Activated naive CD4-positive, alpha-beta T cell treated with anti-CD3 and anti-CD28 coated beads for 36 hours (primary cell): Measurements from ENCODE around the gene FYCO1. TPM values are rescaled to one million over a fixed set of nuclear protein-coding genes. Genes with fewer than 3 reads are reported as not detected.
A peak's percentile ranks its signal among the peaks of the same experiment; 100 is the strongest.

ENCODE experiments used
- CTCF ChIA-PET: fragments of 350-600 bp; sonication (Branson Sonifier 250); formaldehyde crosslinking; loops from one replicate; lab custom pipeline; 2021; ENCODE audit warnings: antibody characterized with exemption; lab: Charles Lee
- DNase-seq: peaks from one replicate; pipeline ENCODE4 v3.0.0-alpha.2; 2020
- H3K27ac Mint-ChIP-seq: one replicate; pipeline ENCODE4 v1.8.0; 2021; ENCODE audit warnings: mild to moderate bottlenecking, mixed read lengths
- H3K27me3 Mint-ChIP-seq: one replicate; pipeline ENCODE4 v1.8.0; 2021; ENCODE audit warnings: low read depth, mixed read lengths
- H3K36me3 Mint-ChIP-seq: one replicate; pipeline ENCODE4 v1.8.0; 2021; ENCODE audit warnings: low read depth, mixed read lengths
- H3K4me1 Mint-ChIP-seq: one replicate; pipeline ENCODE4 v1.8.0; 2021; ENCODE audit warnings: low read depth, mixed read lengths
- H3K4me3 Mint-ChIP-seq: one replicate; pipeline ENCODE4 v1.8.0; 2021; ENCODE audit warnings: mild to moderate bottlenecking, moderate library complexity, mixed read lengths
- H3K9me3 Mint-ChIP-seq: one replicate; pipeline ENCODE4 v1.8.0; 2021; ENCODE audit warnings: mixed read lengths
- intact Hi-C: fragments of 100-400 bp; cut with micrococcal nuclease; formaldehyde crosslinking; loops from one replicate; pipeline ENCODE4 v1.15.1; 2023
- total RNA-seq, 2 experiments: library from RNA; stranded (reverse); gene quantifications; one replicate each; pipeline ENCODE4 v1.2.3, GENCODE V29; 2021

The FYCO1 gene
- total RNA-seq, 2 experiments from 2014 or later = 10.2 to 10.5 TPM

DNA sequence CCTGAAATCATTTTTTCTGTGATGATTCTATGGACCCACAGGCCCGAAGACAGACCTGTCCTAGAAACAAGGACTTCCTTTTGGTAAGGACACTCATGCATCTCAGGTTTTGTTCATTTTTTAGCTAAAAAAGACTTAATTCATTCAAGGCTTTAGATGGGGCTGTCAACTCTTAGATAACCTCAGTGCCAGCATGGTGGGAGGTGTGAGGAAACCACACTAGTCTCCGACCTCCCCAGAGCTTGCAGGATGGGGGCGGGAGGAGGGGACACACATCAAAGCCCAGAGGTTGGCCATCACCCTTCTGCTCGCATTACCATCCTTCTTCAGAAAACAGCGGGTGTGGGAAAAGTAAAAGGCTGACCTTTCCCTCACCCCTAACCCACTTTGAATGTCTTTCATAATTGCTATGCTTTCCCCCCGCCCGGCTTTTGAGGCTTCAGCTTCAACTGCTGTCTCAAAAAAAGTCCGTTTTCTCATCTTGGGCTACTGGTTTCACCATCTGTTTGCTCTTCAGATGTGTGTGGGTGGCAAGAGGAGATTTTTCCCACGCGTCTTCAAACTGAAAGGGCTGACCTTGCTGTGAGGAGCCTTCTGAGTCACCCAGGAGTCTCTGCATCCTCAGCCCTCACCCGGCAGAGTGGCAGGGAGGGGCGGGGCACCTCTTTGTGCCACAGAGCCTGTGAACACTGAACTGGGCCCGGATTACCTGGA is 79.9 kb downstream of the FYCO1 start:
- no peaks in the 10 kb centered on the region for H3K9me3 Mint-ChIP-seq
- H3K4me3 Mint-ChIP-seq = no peak overlapping the region
- H3K4me1 Mint-ChIP-seq = peaks cover 24% of the 10 kb centered on the region
- peak; percentile 83 for DNase-seq
- peaks cover 6% of the 10 kb centered on the region for H3K36me3 Mint-ChIP-seq
- H3K27ac Mint-ChIP-seq = no peak overlapping the region
- CTCF ChIA-PET = interaction anchor here (0.8 kb wide), 1 partner anchor 11 kb away, joined by 5 read pairs; no protein-coding TSS in a partner anchor
- H3K27me3 Mint-ChIP-seq = peaks cover 7% of the 10 kb centered on the region
- intact Hi-C loops = loop anchor here (1.0 to 10.0 kb wide), 5 partner anchors 54 to 403 kb away; partner anchors contain the start of genes LIMD1 and LZTFL1

DNA sequence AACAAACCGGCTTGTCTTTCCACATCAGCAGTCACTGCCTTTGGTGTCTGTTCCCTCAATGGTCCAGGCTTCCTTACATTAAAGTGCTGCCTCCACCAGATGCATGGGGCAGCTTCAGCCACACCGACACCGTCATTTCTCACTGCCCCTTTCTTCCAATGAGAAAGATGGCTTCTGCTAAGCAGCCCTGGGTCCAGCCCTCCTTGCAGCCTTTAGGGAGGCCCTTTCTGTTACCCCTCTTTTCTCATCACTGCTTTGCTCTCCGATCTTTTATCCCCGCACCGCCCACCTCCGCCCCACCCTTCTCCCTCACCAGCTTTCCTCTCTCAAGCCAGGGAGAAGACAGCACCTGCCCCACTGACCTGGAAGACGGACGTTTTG is 80.6 kb downstream of the FYCO1 start:
- H3K4me3 Mint-ChIP-seq = no peak overlapping the region
- peaks cover 2% of the 10 kb centered on the region for H3K36me3 Mint-ChIP-seq
- peaks cover 7% of the 10 kb centered on the region for H3K27me3 Mint-ChIP-seq
- intact Hi-C loops = loop anchor here (1.0 to 10.0 kb wide), 5 partner anchors 54 to 403 kb away; partner anchors contain the start of genes LIMD1 and LZTFL1
- no peak for DNase-seq
- CTCF ChIA-PET = interaction anchor here (0.8 kb wide), 1 partner anchor 12 kb away, joined by 5 read pairs; no protein-coding TSS in a partner anchor
- H3K27ac Mint-ChIP-seq = no peak overlapping the region
- H3K9me3 Mint-ChIP-seq = no peaks in the 10 kb centered on the region
- H3K4me1 Mint-ChIP-seq = peaks cover 24% of the 10 kb centered on the region

DNA sequence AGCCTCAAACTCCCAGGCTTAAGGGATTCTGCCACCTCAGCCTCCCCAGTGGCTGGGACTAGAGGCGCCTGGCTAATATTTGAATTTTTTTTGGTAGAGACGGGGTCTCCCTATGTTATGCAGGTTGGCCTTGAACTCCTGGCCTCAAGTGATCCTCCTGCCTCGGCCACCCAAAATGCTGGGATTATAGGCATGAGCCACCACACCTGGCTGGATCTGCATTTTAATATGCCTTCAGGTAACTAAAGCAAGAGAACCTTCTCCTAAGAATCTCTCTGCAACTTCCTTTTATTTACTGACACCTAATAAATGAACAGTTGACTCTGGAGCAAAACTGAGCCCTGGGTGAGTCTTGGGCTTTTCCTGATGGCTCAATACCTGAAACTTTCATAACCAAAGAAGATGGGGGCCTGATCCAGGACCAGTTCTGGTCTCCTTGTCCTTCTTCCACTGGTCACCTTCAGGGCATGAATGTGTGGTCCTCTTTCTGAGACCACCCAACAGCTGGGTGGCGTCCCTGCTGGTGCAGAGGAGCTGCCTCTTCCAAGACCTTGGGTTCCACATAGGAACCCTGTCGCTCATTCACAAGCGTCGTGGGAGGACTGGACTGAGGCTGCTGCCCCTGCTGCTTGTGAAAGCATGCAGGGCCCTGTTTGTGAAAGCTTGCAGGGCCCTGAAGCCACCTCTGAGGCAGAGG is 81.1 kb downstream of the FYCO1 start:
- Mint-ChIP-seq H3K4me3 (no peak overlapping the region), H3K4me1 (peaks cover 24% of the 10 kb centered on the region), H3K9me3 (no peaks in the 10 kb centered on the region), H3K36me3 (peaks cover 2% of the 10 kb centered on the region), H3K27me3 (peaks cover 7% of the 10 kb centered on the region), H3K27ac (no peak overlapping the region)
- DNase-seq = no peak
- CTCF ChIA-PET = interaction anchor here (0.6 kb wide), 1 partner anchor 23 kb away, joined by 3 read pairs; no protein-coding TSS in a partner anchor
- intact Hi-C loops = loop anchor here (1.0 to 10.0 kb wide), 5 partner anchors 53 to 402 kb away; partner anchors contain the start of genes LIMD1 and LZTFL1

DNA sequence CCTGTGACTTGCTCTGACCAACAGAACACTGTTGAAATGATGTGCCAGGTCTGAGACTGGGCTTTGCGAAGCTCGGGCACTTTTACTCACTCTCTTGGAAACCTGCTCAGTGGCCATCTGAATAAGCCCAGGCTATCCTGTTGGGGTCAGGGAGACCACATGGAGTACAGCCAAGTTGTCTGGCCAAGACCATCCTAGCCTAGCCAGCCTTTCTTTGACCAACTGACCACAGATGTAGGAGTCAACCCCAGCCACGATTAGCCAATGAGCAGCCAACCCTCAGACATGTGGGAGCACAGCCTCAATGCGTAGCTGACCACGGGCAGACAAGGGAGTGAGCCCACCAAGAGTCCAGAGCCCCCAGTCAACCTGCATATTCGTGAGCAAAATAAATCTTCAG is 83.2 kb downstream of the FYCO1 start:
- CTCF ChIA-PET = no interaction called here
- no peak overlapping the region for H3K27ac Mint-ChIP-seq
- no peaks in the 10 kb centered on the region for H3K9me3 Mint-ChIP-seq
- peaks cover 31% of the 10 kb centered on the region for H3K4me1 Mint-ChIP-seq
- H3K36me3 Mint-ChIP-seq = no peaks in the 10 kb centered on the region
- intact Hi-C loops = loop anchor here (10.0 kb wide), 1 partner anchor 318 kb away; the partner anchor contains the start of gene LIMD1
- H3K4me3 Mint-ChIP-seq = no peak overlapping the region
- peaks cover 7% of the 10 kb centered on the region for H3K27me3 Mint-ChIP-seq
- no peak for DNase-seq

DNA sequence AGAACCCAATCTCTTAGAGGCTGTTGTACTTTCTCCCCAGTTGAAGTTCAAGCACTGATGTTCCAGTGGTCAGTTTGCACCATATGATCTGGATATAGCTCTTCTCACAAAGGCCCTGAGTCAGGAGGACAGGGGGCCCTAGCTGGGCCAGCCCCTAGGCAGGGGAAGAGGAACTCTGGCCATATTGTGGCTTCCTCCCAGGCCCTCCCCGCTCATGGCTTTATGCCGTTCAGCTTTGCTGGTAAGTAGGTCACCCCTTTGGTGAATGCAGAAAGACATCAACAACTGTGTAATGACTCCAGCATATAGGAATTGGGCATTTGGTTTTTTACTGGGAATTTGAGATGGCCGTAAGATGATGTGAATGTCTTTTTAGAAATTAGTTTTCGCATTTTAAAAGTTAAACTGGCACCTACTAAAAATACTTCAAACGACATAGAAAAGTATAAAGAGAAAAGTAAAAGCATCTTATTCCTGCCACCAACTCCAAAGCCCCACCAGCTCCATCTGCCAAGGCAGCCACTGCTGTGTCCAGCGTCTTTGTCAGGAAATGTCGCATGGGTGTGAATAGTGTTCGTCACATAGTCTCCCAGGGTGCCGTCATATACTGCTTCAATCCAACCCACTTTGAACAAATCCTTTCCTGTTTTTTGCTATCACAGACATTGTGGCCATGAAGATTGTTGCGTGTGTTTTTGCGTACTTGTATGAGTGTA is 84.0 kb downstream of the FYCO1 start:
- peaks cover 7% of the 10 kb centered on the region for H3K27me3 Mint-ChIP-seq
- H3K27ac Mint-ChIP-seq = no peak overlapping the region
- CTCF ChIA-PET = interaction anchor here (0.8 kb wide), 1 partner anchor 249 kb away, joined by 3 read pairs; no protein-coding TSS in a partner anchor
- peaks cover 31% of the 10 kb centered on the region for H3K4me1 Mint-ChIP-seq
- no peaks in the 10 kb centered on the region for H3K36me3 Mint-ChIP-seq
- no peak for DNase-seq
- no peaks in the 10 kb centered on the region for H3K9me3 Mint-ChIP-seq
- H3K4me3 Mint-ChIP-seq = no peak overlapping the region
- intact Hi-C loops = loop anchor here (10.0 kb wide), 1 partner anchor 317 kb away; the partner anchor contains the start of gene LIMD1

DNA sequence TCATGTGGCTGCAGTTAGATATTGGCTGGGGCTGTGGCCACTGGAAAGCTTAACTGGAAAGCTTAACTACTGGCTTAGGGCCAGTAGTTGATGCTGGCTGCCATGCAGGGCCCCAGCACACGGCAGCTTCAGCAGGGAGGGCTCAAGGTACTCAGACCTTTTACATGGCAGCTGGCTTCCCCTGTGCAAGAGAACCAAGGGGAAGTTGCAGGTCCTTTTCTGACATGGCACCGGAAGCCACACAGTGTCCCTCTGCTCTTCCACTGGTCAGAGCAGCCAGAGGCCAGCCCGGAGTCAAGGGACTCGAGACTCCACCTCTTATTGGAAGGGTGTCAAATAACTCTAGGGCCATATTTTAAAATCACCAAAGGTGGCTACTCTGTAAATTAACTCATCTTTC is 84.7 kb downstream of the FYCO1 start:
- DNase-seq = no peak
- CTCF ChIA-PET = interaction anchor here (0.8 kb wide), 1 partner anchor 250 kb away, joined by 3 read pairs; no protein-coding TSS in a partner anchor
- H3K36me3 Mint-ChIP-seq = peaks cover under 1% of the 10 kb centered on the region
- peaks cover 7% of the 10 kb centered on the region for H3K27me3 Mint-ChIP-seq
- peaks cover 25% of the 10 kb centered on the region for H3K4me1 Mint-ChIP-seq
- H3K9me3 Mint-ChIP-seq = no peaks in the 10 kb centered on the region
- H3K4me3 Mint-ChIP-seq = no peak overlapping the region
- H3K27ac Mint-ChIP-seq = no peak overlapping the region
- intact Hi-C loops = loop anchor here (10.0 kb wide), 1 partner anchor 316 kb away; the partner anchor contains the start of gene LIMD1

DNA sequence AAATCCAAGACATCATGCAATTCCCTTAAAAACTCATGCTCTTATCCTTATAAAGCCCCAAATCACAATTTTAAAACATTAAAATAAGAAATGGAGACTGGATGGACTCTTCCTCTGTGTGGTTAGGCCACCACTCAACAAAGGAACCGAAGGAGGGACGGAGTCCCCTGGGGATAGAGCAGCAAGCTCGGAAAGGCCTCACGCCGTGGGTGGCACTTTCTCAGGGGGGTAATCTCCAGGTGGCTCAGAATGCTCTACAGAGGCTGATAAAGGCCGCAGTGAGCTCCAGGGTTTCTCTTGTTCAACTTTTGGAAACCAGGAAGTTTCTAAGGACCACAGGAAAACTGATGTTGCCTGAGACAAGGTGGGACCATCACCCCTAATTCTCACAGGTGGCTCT is 86.1 kb downstream of the FYCO1 start:
- H3K27ac Mint-ChIP-seq = no peak overlapping the region
- no peak for DNase-seq
- peaks cover 7% of the 10 kb centered on the region for H3K27me3 Mint-ChIP-seq
- H3K9me3 Mint-ChIP-seq = no peaks in the 10 kb centered on the region
- intact Hi-C loops = no loop called here
- H3K4me1 Mint-ChIP-seq = peaks cover 12% of the 10 kb centered on the region
- no peak overlapping the region for H3K4me3 Mint-ChIP-seq
- peaks cover 3% of the 10 kb centered on the region for H3K36me3 Mint-ChIP-seq
- CTCF ChIA-PET = interaction anchor here (2.4 kb wide), 1 partner anchor 167 kb away, joined by 5 read pairs; no protein-coding TSS in a partner anchor

DNA sequence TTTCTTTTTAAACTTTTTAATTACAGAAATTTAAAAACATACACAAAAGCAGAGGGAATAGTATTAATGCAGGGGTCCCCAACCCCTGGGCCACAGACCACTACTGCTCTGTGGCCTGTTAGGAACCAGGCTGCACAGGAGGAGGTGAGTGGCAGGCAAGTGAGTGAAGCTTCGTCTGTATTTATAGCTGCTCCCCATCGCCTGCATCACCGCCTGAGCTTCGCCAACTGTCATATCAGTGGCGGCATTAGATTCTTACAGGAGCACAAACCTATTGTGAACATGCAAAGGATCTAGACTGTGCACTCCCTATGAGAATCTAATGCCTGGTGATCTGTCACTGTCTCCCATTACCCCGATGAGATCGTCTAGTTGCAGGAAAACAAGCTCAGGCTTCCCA is 86.9 kb downstream of the FYCO1 start:
- no peak for DNase-seq
- intact Hi-C loops = no loop called here
- Mint-ChIP-seq H3K36me3 (peaks cover 3% of the 10 kb centered on the region), H3K4me3 (no peak overlapping the region), H3K27ac (no peak overlapping the region), H3K27me3 (peaks cover 5% of the 10 kb centered on the region), H3K9me3 (no peaks in the 10 kb centered on the region), H3K4me1 (peaks cover 11% of the 10 kb centered on the region)
- CTCF ChIA-PET = interaction anchor here (2.4 kb wide), 1 partner anchor 168 kb away, joined by 5 read pairs; no protein-coding TSS in a partner anchor

DNA sequence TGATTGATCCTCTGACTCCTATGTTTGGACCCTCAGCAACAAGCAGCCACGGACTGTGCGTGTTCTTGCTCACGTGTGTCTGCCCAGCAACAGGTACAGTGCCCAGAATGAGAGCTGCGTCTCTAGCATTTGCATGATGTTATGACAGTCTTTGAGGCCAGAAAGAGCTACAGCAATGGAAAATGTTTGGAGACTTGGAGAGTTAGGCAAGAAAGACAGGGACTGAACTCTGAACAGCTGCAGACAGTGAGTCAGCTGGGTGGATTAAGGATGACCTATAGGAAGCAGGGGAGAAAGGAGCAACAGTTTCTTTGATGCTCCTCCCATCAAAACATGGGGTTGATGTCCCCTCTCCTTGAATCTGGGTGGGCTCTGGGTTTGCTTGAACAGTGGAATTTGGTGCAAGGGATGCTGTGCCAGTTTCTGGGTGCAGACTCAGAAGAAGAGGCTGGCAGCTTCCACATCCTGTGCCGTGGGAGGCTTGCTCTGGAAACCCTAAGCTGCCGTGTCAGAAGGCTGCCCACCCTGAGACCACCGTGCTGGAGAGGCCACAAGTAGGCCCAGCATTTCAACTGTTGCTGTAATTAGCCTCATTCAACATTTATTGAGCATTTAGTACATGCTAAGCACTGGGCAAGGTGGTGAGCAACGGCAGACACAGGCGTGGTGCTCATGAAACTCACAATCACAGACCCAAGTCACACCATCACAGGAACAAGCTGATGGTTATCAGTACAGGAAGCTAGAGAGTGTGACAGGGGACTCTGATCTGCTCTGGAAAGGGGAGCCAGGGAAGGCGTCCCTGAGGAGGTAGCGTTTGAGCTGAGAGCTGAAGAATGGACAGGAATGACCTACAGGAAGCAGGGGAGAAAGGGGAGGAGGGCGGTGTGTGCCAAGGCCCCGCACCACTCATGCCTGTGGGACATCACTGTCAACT is 87.6 kb downstream of the FYCO1 start:
- CTCF ChIA-PET = interaction anchor here (2.4 kb wide), 1 partner anchor 169 kb away, joined by 5 read pairs; no protein-coding TSS in a partner anchor
- Mint-ChIP-seq H3K27ac (no peak overlapping the region), H3K9me3 (no peaks in the 10 kb centered on the region), H3K4me1 (peaks cover 11% of the 10 kb centered on the region), H3K27me3 (peaks cover 2% of the 10 kb centered on the region), H3K36me3 (peaks cover 3% of the 10 kb centered on the region), H3K4me3 (no peak overlapping the region)
- intact Hi-C loops = no loop called here
- no peak for DNase-seq

DNA sequence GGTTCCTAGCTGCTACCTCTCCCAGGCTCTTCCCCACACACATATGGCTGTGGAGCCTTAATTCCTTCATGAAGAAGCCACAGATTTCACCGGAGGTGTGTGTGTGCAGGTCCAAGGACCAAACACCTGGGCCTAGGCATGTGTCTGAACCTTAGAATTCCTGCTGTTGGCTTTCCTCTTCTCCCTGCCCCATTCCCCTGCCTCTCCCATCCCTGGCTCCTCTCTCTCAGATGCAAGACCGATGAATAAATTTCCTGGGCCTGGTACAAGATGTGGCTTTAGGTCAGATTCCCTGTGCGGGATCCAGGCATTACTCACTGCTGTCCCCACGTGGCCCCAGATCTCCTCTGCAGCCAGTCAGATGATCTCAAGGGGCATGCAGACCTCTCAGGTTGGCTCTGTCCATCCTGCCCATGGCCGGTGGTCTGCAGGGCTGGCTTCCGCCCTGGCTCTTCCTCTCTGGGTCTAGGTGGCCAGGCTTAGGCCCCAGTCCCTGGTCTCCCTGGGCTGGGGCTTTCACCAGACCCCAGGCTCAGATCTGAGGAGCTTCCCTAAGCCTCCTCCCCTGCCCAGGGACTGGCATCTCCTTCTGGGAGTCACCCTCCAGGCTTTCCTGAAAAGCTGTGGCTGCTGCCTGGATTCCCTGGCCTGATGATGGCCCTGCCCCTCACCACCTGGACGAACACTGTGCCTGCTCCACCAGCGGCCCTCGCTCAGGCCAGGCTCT is 88.8 kb downstream of the FYCO1 start:
- CTCF ChIA-PET = no interaction called here
- Mint-ChIP-seq H3K9me3 (no peaks in the 10 kb centered on the region), H3K36me3 (peaks cover 3% of the 10 kb centered on the region), H3K27me3 (no peaks in the 10 kb centered on the region), H3K4me1 (peaks cover 11% of the 10 kb centered on the region), H3K27ac (no peak overlapping the region), H3K4me3 (no peak overlapping the region)
- intact Hi-C loops = no loop called here
- DNase-seq = no peak
